ENCODE results near the gene D2HGDH.

- TF ChIP-seq, protein P1, sequence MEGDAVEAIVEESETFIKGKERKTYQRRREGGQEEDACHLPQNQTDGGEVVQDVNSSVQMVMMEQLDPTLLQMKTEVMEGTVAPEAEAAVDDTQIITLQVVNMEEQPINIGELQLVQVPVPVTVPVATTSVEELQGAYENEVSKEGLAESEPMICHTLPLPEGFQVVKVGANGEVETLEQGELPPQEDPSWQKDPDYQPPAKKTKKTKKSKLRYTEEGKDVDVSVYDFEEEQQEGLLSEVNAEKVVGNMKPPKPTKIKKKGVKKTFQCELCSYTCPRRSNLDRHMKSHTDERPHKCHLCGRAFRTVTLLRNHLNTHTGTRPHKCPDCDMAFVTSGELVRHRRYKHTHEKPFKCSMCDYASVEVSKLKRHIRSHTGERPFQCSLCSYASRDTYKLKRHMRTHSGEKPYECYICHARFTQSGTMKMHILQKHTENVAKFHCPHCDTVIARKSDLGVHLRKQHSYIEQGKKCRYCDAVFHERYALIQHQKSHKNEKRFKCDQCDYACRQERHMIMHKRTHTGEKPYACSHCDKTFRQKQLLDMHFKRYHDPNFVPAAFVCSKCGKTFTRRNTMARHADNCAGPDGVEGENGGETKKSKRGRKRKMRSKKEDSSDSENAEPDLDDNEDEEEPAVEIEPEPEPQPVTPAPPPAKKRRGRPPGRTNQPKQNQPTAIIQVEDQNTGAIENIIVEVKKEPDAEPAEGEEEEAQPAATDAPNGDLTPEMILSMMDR (IDR thresholded peaks at IDR 0.05 in 2 of 3, conservative IDR thresholded peaks at IDR 0.05 in 1 of 3; ENCODE audit: control insufficient read depth in 2 of 3, extremely low read depth in 1 of 3, insufficient read depth in 1 of 3, low read depth in 3 of 3, low read length in 3 of 3) = no peak
- no peak for TF ChIP-seq ASH2L (IDR thresholded peaks at IDR 0.05; ENCODE audit: borderline replicate concordance, low read depth)
- no peak for TF ChIP-seq EZH2 (IDR thresholded peaks at IDR 0.05; ENCODE audit: borderline replicate concordance, control insufficient read depth, low read depth, low read length)
- no peak for TF ChIP-seq MEF2A (IDR thresholded peaks at IDR 0.05; ENCODE audit: insufficient read depth, low read depth, low read length)
- no peak for TF ChIP-seq EP300 (IDR thresholded peaks at IDR 0.05; ENCODE audit: borderline replicate concordance in 1 of 2, control insufficient read depth in 1 of 2, low read depth in 2 of 2, low read length in 2 of 2)
Observed at GRCh38 chr2:241689306-241689705, 45.1 kb upstream of the D2HGDH start.
